Measurements from ENCODE around the gene PGLYRP4.

GRCh38 chr1:153380711-153381110 is 32.1 kb upstream of the PGLYRP4 start:
- TF ChIP-seq, protein P1, sequence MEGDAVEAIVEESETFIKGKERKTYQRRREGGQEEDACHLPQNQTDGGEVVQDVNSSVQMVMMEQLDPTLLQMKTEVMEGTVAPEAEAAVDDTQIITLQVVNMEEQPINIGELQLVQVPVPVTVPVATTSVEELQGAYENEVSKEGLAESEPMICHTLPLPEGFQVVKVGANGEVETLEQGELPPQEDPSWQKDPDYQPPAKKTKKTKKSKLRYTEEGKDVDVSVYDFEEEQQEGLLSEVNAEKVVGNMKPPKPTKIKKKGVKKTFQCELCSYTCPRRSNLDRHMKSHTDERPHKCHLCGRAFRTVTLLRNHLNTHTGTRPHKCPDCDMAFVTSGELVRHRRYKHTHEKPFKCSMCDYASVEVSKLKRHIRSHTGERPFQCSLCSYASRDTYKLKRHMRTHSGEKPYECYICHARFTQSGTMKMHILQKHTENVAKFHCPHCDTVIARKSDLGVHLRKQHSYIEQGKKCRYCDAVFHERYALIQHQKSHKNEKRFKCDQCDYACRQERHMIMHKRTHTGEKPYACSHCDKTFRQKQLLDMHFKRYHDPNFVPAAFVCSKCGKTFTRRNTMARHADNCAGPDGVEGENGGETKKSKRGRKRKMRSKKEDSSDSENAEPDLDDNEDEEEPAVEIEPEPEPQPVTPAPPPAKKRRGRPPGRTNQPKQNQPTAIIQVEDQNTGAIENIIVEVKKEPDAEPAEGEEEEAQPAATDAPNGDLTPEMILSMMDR (IDR thresholded peaks at IDR 0.05): no peak
- no peak for TF ChIP-seq EZH2 (IDR thresholded peaks at IDR 0.05; ENCODE audit: borderline replicate concordance, insufficient read depth, low read depth, low read length, poor library complexity, severe bottlenecking)

All from B cell (primary cell).